Measurements from ENCODE around the gene FBXL7. TPM values are rescaled to one million over a fixed set of nuclear protein-coding genes. Genes with fewer than 3 reads are reported as not detected.

FBXL7 gene
- total RNA-seq, 6 experiments from 2014 or later, result 12.7 to 19.2 (median 16.8) TPM

GRCh38 chr5:15957124-15957523, 457.1 kb downstream of the FBXL7 start:
- Mint-ChIP-seq H3K4me1 (ENCODE audit: low read depth) (no peaks in the 10 kb centered on the region), H3K27ac (no peak overlapping the region), H3K4me3 (no peak overlapping the region), H3K36me3 (ENCODE audit: low read depth) (no peaks in the 10 kb centered on the region), H3K27me3 (ENCODE audit: insufficient read depth) (peaks cover 9% of the 10 kb centered on the region; the same call in 1 of the 2 replicates), H3K9me3 (no peaks in the 10 kb centered on the region)
- TF ChIP-seq CTCF (IDR thresholded peaks at IDR 0.05), result no peak
- DNase-seq, result no peak

GRCh38 chr5:15959370-15960164, 459.6 kb downstream of the FBXL7 start:
- Mint-ChIP-seq H3K27me3 (ENCODE audit: insufficient read depth) (peaks cover 9% of the 10 kb centered on the region; the same call in 1 of the 2 replicates), H3K4me1 (ENCODE audit: low read depth) (no peaks in the 10 kb centered on the region), H3K4me3 (no peak overlapping the region), H3K36me3 (ENCODE audit: low read depth) (no peaks in the 10 kb centered on the region), H3K9me3 (no peaks in the 10 kb centered on the region), H3K27ac (no peak overlapping the region)
- DNase-seq, result no peak
- TF ChIP-seq CTCF (IDR thresholded peaks at IDR 0.05), result no peak

- Mint-ChIP-seq H3K27ac (no peak overlapping the region), H3K27me3 (ENCODE audit: insufficient read depth) (peaks cover 9% of the 10 kb centered on the region; the same call in 1 of the 2 replicates), H3K36me3 (ENCODE audit: low read depth) (no peaks in the 10 kb centered on the region), H3K9me3 (no peaks in the 10 kb centered on the region), H3K4me1 (ENCODE audit: low read depth) (peaks cover 8% of the 10 kb centered on the region), H3K4me3 (no peak overlapping the region)
- TF ChIP-seq CTCF (IDR thresholded peaks at IDR 0.05), result no peak
- DNase-seq, result peak; percentile 7
Measured at GRCh38 chr5:15966066-15966640, 466.2 kb downstream of the FBXL7 start.

GRCh38 chr5:15966651-15967050, 466.7 kb downstream of the FBXL7 start:
- Mint-ChIP-seq H3K4me3 (no peak overlapping the region), H3K4me1 (ENCODE audit: low read depth) (peaks cover 8% of the 10 kb centered on the region), H3K9me3 (no peaks in the 10 kb centered on the region), H3K27me3 (ENCODE audit: insufficient read depth) (peaks cover 9% of the 10 kb centered on the region; the same call in 1 of the 2 replicates), H3K36me3 (ENCODE audit: low read depth) (no peaks in the 10 kb centered on the region), H3K27ac (no peak overlapping the region)
- DNase-seq, result no peak
- TF ChIP-seq CTCF (IDR thresholded peaks at IDR 0.05), result no peak

GRCh38 chr5:15968993-15969392, 469.0 kb downstream of the FBXL7 start:
- TF ChIP-seq CTCF (IDR thresholded peaks at IDR 0.05), result no peak
- Mint-ChIP-seq H3K27me3 (ENCODE audit: insufficient read depth) (peaks cover 9% of the 10 kb centered on the region; the same call in 1 of the 2 replicates), H3K36me3 (ENCODE audit: low read depth) (no peaks in the 10 kb centered on the region), H3K9me3 (no peaks in the 10 kb centered on the region), H3K27ac (no peak overlapping the region), H3K4me3 (no peak overlapping the region), H3K4me1 (ENCODE audit: low read depth) (peaks cover 8% of the 10 kb centered on the region)
- DNase-seq, result no peak
